Mammary epithelial cell (primary cell): Measurements from ENCODE around the gene NOD1.

Source experiments
- EZH2 ChIP-seq: IDR thresholded peaks from 2 replicates; pipeline ENCODE4 v1.6.1; 2012; ENCODE audit warnings: low read length, inconsistent platforms, borderline replicate concordance
- TF ChIP-seq, protein P1 (sequence below), 2 donors: IDR thresholded peaks in 1 of 2; conservative IDR thresholded peaks in 1 of 2; 2 replicates each; pipeline ENCODE4 v1.5.1; 2011 to 2012; ENCODE audit warnings: inconsistent platforms in 2 of 2, low read length in 2 of 2, mild to moderate bottlenecking in 2 of 2, control low read depth in 1 of 2, low read depth in 1 of 2; ENCODE audit not compliant: insufficient read depth in 1 of 2; ENCODE audit errors: extremely low read depth in 1 of 2

DNA sequence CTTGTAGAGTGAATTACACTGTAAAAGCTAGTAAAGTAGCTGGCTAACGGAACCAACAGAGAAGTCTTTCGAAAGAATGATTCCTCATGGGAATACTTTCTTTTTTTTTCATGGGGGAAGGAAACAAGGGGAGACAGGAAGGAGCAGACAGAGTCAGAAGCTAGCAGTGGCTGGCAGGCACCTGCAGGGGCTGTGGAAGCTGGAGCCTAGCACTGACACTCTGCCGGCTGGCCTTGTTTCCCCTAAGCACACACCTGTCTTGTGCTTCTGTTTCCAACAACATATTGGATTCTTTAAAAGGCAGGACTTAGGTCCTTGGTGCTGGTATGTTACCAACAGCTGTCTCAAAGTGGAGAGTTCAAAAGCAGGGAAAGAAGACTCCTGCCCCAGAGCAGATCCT is 24.7 kb downstream of the NOD1 start:
- no peak for TF ChIP-seq EZH2
- TF ChIP-seq, protein P1, sequence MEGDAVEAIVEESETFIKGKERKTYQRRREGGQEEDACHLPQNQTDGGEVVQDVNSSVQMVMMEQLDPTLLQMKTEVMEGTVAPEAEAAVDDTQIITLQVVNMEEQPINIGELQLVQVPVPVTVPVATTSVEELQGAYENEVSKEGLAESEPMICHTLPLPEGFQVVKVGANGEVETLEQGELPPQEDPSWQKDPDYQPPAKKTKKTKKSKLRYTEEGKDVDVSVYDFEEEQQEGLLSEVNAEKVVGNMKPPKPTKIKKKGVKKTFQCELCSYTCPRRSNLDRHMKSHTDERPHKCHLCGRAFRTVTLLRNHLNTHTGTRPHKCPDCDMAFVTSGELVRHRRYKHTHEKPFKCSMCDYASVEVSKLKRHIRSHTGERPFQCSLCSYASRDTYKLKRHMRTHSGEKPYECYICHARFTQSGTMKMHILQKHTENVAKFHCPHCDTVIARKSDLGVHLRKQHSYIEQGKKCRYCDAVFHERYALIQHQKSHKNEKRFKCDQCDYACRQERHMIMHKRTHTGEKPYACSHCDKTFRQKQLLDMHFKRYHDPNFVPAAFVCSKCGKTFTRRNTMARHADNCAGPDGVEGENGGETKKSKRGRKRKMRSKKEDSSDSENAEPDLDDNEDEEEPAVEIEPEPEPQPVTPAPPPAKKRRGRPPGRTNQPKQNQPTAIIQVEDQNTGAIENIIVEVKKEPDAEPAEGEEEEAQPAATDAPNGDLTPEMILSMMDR (conservative IDR thresholded peaks at IDR 0.05 in 1 of 2, IDR thresholded peaks at IDR 0.05 in 1 of 2; ENCODE audit: extremely low read depth in 1 of 2, insufficient read depth in 1 of 2, low read depth in 1 of 2, low read length in 2 of 2): no peak
